GM12878 (cell line): ENCODE data around the gene TCF4.

ENCODE experiments used
- NR2C2 ChIP-seq: IDR thresholded peaks from 2 replicates; pipeline ENCODE4 v1.6.1; 2011; ENCODE audit warnings: borderline replicate concordance, low read depth; ENCODE audit not compliant: control insufficient read depth, insufficient read length
- PAX8 ChIP-seq: fragments of 450-650 bp; IDR thresholded peaks from 2 replicates; pipeline ENCODE4 v1.6.1; 2017; ENCODE audit warnings: mild to moderate bottlenecking, moderate library complexity
- RAD51 ChIP-seq: fragments of 450-650 bp; IDR thresholded peaks from 2 replicates; pipeline ENCODE4 v1.6.1; 2016; ENCODE audit warnings: moderate library complexity, mild to moderate bottlenecking, inconsistent platforms
- SMC3 ChIP-seq: IDR thresholded peaks from 2 replicates; pipeline ENCODE4 v1.6.1; 2011; ENCODE audit warnings: low read length, improper control_type of control experiment, borderline replicate concordance
- SRF ChIP-seq, 2 experiments: IDR thresholded peaks; 2 replicates each; pipeline ENCODE4 v1.6.1; 2011; ENCODE audit warnings: low read depth in 2 of 2, low read length in 2 of 2, mild to moderate bottlenecking in 1 of 2, moderate library complexity in 1 of 2
- TF ChIP-seq, protein P1 (sequence below): IDR thresholded peaks from 2 replicates; pipeline ENCODE4 v1.6.1; 2012; ENCODE audit warnings: low read depth, low read length, improper control_type of control experiment
- TF ChIP-seq, protein P2 (sequence below), 3 experiments: IDR thresholded peaks in 2 of 3; conservative IDR thresholded peaks in 1 of 3; 2 replicates each; pipeline ENCODE4 v1.5.1; 2011; ENCODE audit warnings: low read depth in 3 of 3, low read length in 3 of 3, mild to moderate bottlenecking in 3 of 3, control low read depth in 2 of 3, moderate library complexity in 2 of 3, inconsistent platforms in 1 of 3, mixed read lengths in 1 of 3; ENCODE audit not compliant: control insufficient read depth in 2 of 3, insufficient read depth in 1 of 3; ENCODE audit errors: extremely low read depth in 1 of 3

DNA sequence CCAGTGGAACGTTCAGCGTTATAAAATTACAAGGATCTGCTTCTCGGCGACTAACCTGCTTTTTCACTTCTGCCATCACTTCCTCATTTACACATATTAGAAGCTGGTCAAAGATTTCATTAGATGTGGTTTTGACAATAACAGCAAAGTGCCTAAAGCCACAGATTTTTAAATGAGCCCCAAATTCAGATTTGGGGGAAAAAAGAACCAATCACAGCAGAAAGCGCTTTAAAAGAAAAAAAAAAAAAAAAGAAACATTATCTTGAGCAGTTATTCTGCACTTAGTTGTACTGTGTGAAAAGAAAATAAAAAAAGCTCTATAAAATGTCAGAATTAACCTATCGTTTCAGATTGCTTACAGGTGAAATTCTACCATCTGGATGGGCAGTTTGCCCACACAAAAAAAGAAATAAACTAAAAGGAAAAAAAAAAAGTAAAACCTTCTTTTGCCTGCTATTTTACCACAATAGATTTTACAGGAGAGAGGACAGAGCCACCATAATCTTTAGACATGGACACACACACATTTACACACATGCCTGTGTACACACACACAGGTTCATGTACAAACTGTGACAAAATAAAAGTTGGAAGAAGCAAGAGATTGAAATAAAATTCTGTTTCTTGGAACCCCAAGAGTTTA lies 167.2 kb downstream of the TCF4 start:
- TF ChIP-seq, protein P1, sequence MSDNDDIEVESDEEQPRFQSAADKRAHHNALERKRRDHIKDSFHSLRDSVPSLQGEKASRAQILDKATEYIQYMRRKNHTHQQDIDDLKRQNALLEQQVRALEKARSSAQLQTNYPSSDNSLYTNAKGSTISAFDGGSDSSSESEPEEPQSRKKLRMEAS: no peak
- no peak for TF ChIP-seq RAD51
- no peak for TF ChIP-seq PAX8
- TF ChIP-seq, protein P2, sequence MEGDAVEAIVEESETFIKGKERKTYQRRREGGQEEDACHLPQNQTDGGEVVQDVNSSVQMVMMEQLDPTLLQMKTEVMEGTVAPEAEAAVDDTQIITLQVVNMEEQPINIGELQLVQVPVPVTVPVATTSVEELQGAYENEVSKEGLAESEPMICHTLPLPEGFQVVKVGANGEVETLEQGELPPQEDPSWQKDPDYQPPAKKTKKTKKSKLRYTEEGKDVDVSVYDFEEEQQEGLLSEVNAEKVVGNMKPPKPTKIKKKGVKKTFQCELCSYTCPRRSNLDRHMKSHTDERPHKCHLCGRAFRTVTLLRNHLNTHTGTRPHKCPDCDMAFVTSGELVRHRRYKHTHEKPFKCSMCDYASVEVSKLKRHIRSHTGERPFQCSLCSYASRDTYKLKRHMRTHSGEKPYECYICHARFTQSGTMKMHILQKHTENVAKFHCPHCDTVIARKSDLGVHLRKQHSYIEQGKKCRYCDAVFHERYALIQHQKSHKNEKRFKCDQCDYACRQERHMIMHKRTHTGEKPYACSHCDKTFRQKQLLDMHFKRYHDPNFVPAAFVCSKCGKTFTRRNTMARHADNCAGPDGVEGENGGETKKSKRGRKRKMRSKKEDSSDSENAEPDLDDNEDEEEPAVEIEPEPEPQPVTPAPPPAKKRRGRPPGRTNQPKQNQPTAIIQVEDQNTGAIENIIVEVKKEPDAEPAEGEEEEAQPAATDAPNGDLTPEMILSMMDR (IDR thresholded peaks at IDR 0.05 in 2 of 3, conservative IDR thresholded peaks at IDR 0.05 in 1 of 3; ENCODE audit: control insufficient read depth in 2 of 3, extremely low read depth in 1 of 3, insufficient read depth in 1 of 3, low read depth in 3 of 3, low read length in 3 of 3): no peak
- no peak for TF ChIP-seq SRF (IDR thresholded peaks at IDR 0.05; ENCODE audit: low read depth in 2 of 2, low read length in 2 of 2)
- TF ChIP-seq SMC3: no peak
- TF ChIP-seq NR2C2: no peak
